Measurements from ENCODE around the gene NARS2. TPM values are rescaled to one million over a fixed set of nuclear protein-coding genes. Genes with fewer than 3 reads are reported as not detected.
"Not testable (repeated sequence)": the region's sequence is repeated elsewhere in the genome, so short reads cannot be mapped to it uniquely, and the experiment has no call there.

The NARS2 gene
- total and polyA plus RNA-seq, 2 donors (not counting 1 experiment from before 2014, with no cell fraction given): 9.7 to 14.6 TPM

GRCh38 chr11:78465169-78465942 is 109.3 kb downstream of the NARS2 start:
- no peaks in the 10 kb centered on the region for H3K27me3 ChIP-seq (replicated peaks in 1 of 4; ENCODE audit: control extremely low read depth in 1 of 4, control insufficient read depth in 3 of 4, insufficient read depth in 4 of 4, low read length in 3 of 4)
- intact Hi-C loops (cut with micrococcal nuclease): loop anchor here (1.0 to 2.0 kb wide), 3 partner anchors 45 to 471 kb away; partner anchors contain the start of gene INTS4
- H3K27ac ChIP-seq (ENCODE audit: low read length in 2 of 2): peak overlapping the region; percentile 90 to 92
- H3K4me2 ChIP-seq (replicated peaks; ENCODE audit: low read depth, low read length, poor library complexity, severe bottlenecking): peak overlapping the region; percentile 62
- Mint-ChIP-seq H3K4me1 (peaks cover 44% of the 10 kb centered on the region), H3K27ac (peak overlapping the region; percentile 95), H3K9me3 (ENCODE audit: insufficient read depth) (no peaks in the 10 kb centered on the region), H3K27me3 (no peaks in the 10 kb centered on the region), H3K4me3 (peak overlapping the region; percentile 72)
- CTCF ChIA-PET: interaction anchor here (1.5 to 2.5 kb wide), 6 partner anchors 29 to 99 kb away, joined by 5 to 14 read pairs (median 8); no protein-coding TSS in a partner anchor
- peak overlapping the region; percentile 39 for H3K9ac ChIP-seq (ENCODE audit: low read length)
- POLR2A ChIA-PET: interaction anchor here (1.0 to 1.4 kb wide), 2 partner anchors 47 to 49 kb away, joined by 3 to 5 read pairs; no protein-coding TSS in a partner anchor
- WGBS (ENCODE audit: insufficient coverage): 57% methylated on average over 16 of the region's 19 CpGs
- peaks cover 2 to 4% of the 10 kb centered on the region in 2 experiments for H3K36me3 ChIP-seq (replicated peaks in 1 of 2; ENCODE audit: control extremely low read depth in 1 of 2, control insufficient read depth in 1 of 2, extremely low read depth in 1 of 2, insufficient read depth in 2 of 2, low read length in 1 of 2)
- TF ChIP-seq, protein P1, sequence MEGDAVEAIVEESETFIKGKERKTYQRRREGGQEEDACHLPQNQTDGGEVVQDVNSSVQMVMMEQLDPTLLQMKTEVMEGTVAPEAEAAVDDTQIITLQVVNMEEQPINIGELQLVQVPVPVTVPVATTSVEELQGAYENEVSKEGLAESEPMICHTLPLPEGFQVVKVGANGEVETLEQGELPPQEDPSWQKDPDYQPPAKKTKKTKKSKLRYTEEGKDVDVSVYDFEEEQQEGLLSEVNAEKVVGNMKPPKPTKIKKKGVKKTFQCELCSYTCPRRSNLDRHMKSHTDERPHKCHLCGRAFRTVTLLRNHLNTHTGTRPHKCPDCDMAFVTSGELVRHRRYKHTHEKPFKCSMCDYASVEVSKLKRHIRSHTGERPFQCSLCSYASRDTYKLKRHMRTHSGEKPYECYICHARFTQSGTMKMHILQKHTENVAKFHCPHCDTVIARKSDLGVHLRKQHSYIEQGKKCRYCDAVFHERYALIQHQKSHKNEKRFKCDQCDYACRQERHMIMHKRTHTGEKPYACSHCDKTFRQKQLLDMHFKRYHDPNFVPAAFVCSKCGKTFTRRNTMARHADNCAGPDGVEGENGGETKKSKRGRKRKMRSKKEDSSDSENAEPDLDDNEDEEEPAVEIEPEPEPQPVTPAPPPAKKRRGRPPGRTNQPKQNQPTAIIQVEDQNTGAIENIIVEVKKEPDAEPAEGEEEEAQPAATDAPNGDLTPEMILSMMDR (IDR thresholded peaks at IDR 0.05): no peak
- no peak for TF ChIP-seq EZH2 (IDR thresholded peaks at IDR 0.05; ENCODE audit: borderline replicate concordance, insufficient read depth, low read depth, low read length, poor library complexity, severe bottlenecking)
- H3K4me1 ChIP-seq (ENCODE audit: control insufficient read depth in 2 of 2, insufficient read depth in 2 of 2, low read length in 2 of 2): peaks cover 26 to 27% of the 10 kb centered on the region in 2 donors
- no peaks in the 10 kb centered on the region for H4K20me1 ChIP-seq (ENCODE audit: control insufficient read depth, insufficient read depth, low read length, poor library complexity, severe bottlenecking)
- peak overlapping the region in 3 of 5 experiments; percentile 16 to 34 (median 20) for H3K4me3 ChIP-seq (ENCODE audit: control extremely low read depth in 1 of 5, extremely low read depth in 1 of 5, insufficient read depth in 1 of 5, low read depth in 2 of 5, low read length in 4 of 5)
- H3K9me3 ChIP-seq (ENCODE audit: control extremely low read depth in 1 of 3, control insufficient read depth in 2 of 3, insufficient read depth in 1 of 3, low read length in 2 of 3): peaks cover 0 to 4% (median 0%) of the 10 kb centered on the region in 3 donors
- H2AFZ ChIP-seq (ENCODE audit: insufficient read depth, low read depth, low read length, poor library complexity, severe bottlenecking): peak overlapping the region; percentile 75
- peak; percentile 89 for ATAC-seq (ENCODE audit: low read depth)
- H3K79me2 ChIP-seq (ENCODE audit: control insufficient read depth, insufficient read depth, low read length): peaks cover 2% of the 10 kb centered on the region
- DNase-seq: peak; percentile 81

DNA sequence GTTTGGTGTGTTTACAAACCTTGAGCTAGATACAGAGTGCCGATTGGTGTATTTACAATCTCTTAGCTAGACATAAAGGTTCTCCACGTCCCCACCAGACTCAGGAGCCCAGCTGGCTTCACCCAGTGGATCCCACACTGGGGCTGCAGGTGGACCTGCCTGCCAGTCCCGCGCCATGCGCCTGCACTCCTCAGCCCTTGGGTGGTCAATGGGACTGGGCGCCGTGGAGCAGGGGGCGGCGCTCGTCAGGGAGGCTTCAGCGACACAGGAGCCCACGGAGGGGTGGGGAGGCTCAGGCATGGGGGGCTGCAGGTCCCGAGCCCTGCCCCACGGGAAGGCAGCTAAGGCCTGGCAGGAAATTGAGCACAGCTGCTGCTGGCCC is 109.9 kb downstream of the NARS2 start:
- H3K79me2 ChIP-seq (ENCODE audit: control insufficient read depth, insufficient read depth, low read length); DNase-seq; H3K36me3 ChIP-seq (replicated peaks in 1 of 2; ENCODE audit: control extremely low read depth in 1 of 2, control insufficient read depth in 1 of 2, extremely low read depth in 1 of 2, insufficient read depth in 2 of 2, low read length in 1 of 2); H4K20me1 ChIP-seq (ENCODE audit: control insufficient read depth, insufficient read depth, low read length, poor library complexity, severe bottlenecking); H3K9ac ChIP-seq (ENCODE audit: low read length); H3K27me3 Mint-ChIP-seq; H3K4me3 Mint-ChIP-seq; ATAC-seq (ENCODE audit: low read depth); H3K9me3 Mint-ChIP-seq (ENCODE audit: insufficient read depth); H3K9me3 ChIP-seq (ENCODE audit: control extremely low read depth in 1 of 3, control insufficient read depth in 2 of 3, insufficient read depth in 1 of 3, low read length in 2 of 3); H3K27me3 ChIP-seq (replicated peaks in 1 of 4; ENCODE audit: control extremely low read depth in 1 of 4, control insufficient read depth in 3 of 4, insufficient read depth in 4 of 4, low read length in 3 of 4); H3K4me3 ChIP-seq (ENCODE audit: control extremely low read depth in 1 of 5, extremely low read depth in 1 of 5, insufficient read depth in 1 of 5, low read depth in 2 of 5, low read length in 4 of 5): not testable (repeated sequence)
- Histone ChIP-seq H3K27ac (ENCODE audit: low read length in 2 of 2) (peak overlapping the region; percentile 90 to 92), H3K4me2 (replicated peaks; ENCODE audit: low read depth, low read length, poor library complexity, severe bottlenecking) (peak overlapping the region; percentile 62), H2AFZ (ENCODE audit: insufficient read depth, low read depth, low read length, poor library complexity, severe bottlenecking) (peak overlapping the region; percentile 75), H3K4me1 (ENCODE audit: control insufficient read depth in 2 of 2, insufficient read depth in 2 of 2, low read length in 2 of 2) (peaks cover 22 to 23% of the 10 kb centered on the region in 2 donors)
- Mint-ChIP-seq H3K4me1 (peaks cover 40% of the 10 kb centered on the region), H3K27ac (peak overlapping the region; percentile 95)
- ChIA-PET CTCF (interaction anchor here (1.5 to 2.5 kb wide), 6 partner anchors 28 to 99 kb away, joined by 5 to 14 read pairs (median 8); no protein-coding TSS in a partner anchor), POLR2A (interaction anchor here (1.0 to 1.4 kb wide), 2 partner anchors 47 to 48 kb away, joined by 3 to 5 read pairs; no protein-coding TSS in a partner anchor)
- 76% methylated on average over 13 of the region's 14 CpGs for WGBS (ENCODE audit: insufficient coverage)
- intact Hi-C loops (cut with micrococcal nuclease): loop anchor here (1.0 to 2.0 kb wide), 3 partner anchors 44 to 470 kb away; partner anchors contain the start of gene INTS4

All from B cell (primary cell).